Right lobe of liver (tissue), 6 donors: Measurements from ENCODE around the gene FGD4. TPM values are rescaled to one million over a fixed set of nuclear protein-coding genes. Genes with fewer than 3 reads are reported as not detected.

Source experiments
- ATAC-seq, 4 donors: fragments of 200-7000 bp; cut with Tn5 transposase; one replicate each; pipeline ENCODE4 v1.9.1; 2020; ENCODE audit warnings: mild to moderate bottlenecking in 4 of 4, moderate library complexity in 4 of 4
- DNase-seq, 3 donors: peaks; one replicate each; pipeline ENCODE4 v3.0.0-alpha.2; 2020
- H3K27ac ChIP-seq, 3 donors: fragments of 200-600 bp; one replicate each; pipeline ENCODE4 v1.8.0; 2022
- H3K27me3 ChIP-seq, 2 donors: fragments of 200-600 bp; one replicate each; pipeline ENCODE4 v1.8.0; 2022
- H3K36me3 ChIP-seq, 4 donors: fragments of 200-600 bp; sonication (generic) in 1 of 4; one replicate each; pipeline versions ENCODE4 v1.5.1 to v1.8.0; 2017 to 2022; ENCODE audit warnings: control low read depth in 1 of 4
- H3K4me1 ChIP-seq, 4 donors: fragments of 200-600 bp; sonication (generic) in 1 of 4; one replicate each; pipeline versions ENCODE4 v1.5.1 to v1.8.0; 2017 to 2022; ENCODE audit warnings: control low read depth in 1 of 4
- H3K4me3 ChIP-seq, 3 donors: fragments of 200-600 bp; one replicate each; pipeline ENCODE4 v1.8.0; 2022
- H3K9me3 ChIP-seq, 4 donors: fragments of 200-600 bp; sonication (generic) in 1 of 4; one replicate each; pipeline versions ENCODE4 v1.5.1 to v1.8.0; 2017 to 2022; ENCODE audit warnings: control low read depth in 1 of 4
- CTCF ChIP-seq, 4 donors: fragments of 200-600 bp in 3 of 4; fragments of 450-650 bp in 1 of 4; IDR thresholded peaks; one replicate each; pipeline versions ENCODE4 v1.5.1 to v1.8.0; 2016 to 2022; ENCODE audit warnings: antibody characterized with exemption in 4 of 4, mild to moderate bottlenecking in 2 of 4
- POLR2A ChIP-seq: fragments of 450-650 bp; IDR thresholded peaks from one replicate; pipeline ENCODE4 v1.6.1; 2017; ENCODE audit warnings: antibody characterized with exemption, mild to moderate bottlenecking
- WGBS: methylation state at CpG from one replicate; pipeline ENCODE4 v1.1.6; 2018; ENCODE audit warnings: low coverage, low lambda C conversion rate; ENCODE audit not compliant: insufficient coverage; ENCODE audit errors: missing lambda C conversion rate; 5-methylcytosine and 5-hydroxymethylcytosine counted together
- intact Hi-C, 2 donors: fragments of 100-400 bp; cut with DNase I; formaldehyde crosslinking; loops; one replicate each; pipeline versions ENCODE4 v1.11.2 to v1.14.1; 2022
- total RNA-seq, 6 experiments: library from RNA; depleted of rRNA in 2 of 6; stranded (reverse); fragments of >200 nt in 2 of 6; fragmentation: NEBNext Ultra II Directional in 3 of 6; extraction: Animal tissue kit (Norgen Biotek cat#: 25700) in 3 of 6; gene quantifications; one replicate each; pipeline versions ENCODE4 v1.1.0 to v1.2.4, GENCODE V29; 2016 to 2023
- donor health status: DM: no; HTN: yes; CAD: no.
- donor health status: DM: no; HTN: no; CAD: no.
- donor health status: DM: no; HTN: no; CAD: no.
- donor health status: DM: no; HTN: yes; CAD: no.
- donor health status: DM: no; HTN: yes; CAD: no.

FGD4 gene
- total RNA-seq, 6 experiments from 2014 or later = 15.1 to 29.3 (median 20.3) TPM

GRCh38 chr12:32365473-32366064 is 33.8 kb upstream of the FGD4 start:
- WGBS = 42% methylated on average over 5 of the region's 5 CpGs
- intact Hi-C loops = loop anchor here in 1 of 2 donors (10.0 kb wide), 1 partner anchor 289 kb away; no protein-coding TSS in a partner anchor
- TF ChIP-seq POLR2A = no peak
- TF ChIP-seq CTCF (IDR thresholded peaks at IDR 0.05) = peak; percentile 80 to 94 (median 82)

GRCh38 chr12:32366714-32367113 is 32.6 kb upstream of the FGD4 start:
- Histone ChIP-seq H3K27me3 (no peaks in the 10 kb centered on the region), H3K9me3 (no peaks in the 10 kb centered on the region), H3K4me3 (no peak overlapping the region), H3K4me1 (peaks cover 0 to 6% (median 3%) of the 10 kb centered on the region in 4 donors), H3K36me3 (no peaks in the 10 kb centered on the region), H3K27ac (no peak overlapping the region)
- WGBS = 17% methylated on average over 1 of the region's 1 CpG
- DNase-seq (no peak), ATAC-seq (peak; percentile 68 to 77 (median 73))
- TF ChIP-seq CTCF (IDR thresholded peaks at IDR 0.05) (no peak), POLR2A (no peak)
- intact Hi-C loops = loop anchor here in 1 of 2 donors (10.0 kb wide), 1 partner anchor 288 kb away; no protein-coding TSS in a partner anchor

More at GRCh38 chr12:32365473-32366064, 33.8 kb upstream of the FGD4 start:
- H3K9me3 ChIP-seq = no peaks in the 10 kb centered on the region
- H3K4me1 ChIP-seq = peaks cover 0 to 6% (median 3%) of the 10 kb centered on the region in 4 donors
- H3K36me3 ChIP-seq = no peaks in the 10 kb centered on the region
- H3K27ac ChIP-seq = no peak overlapping the region
- ATAC-seq = peak; percentile 91 to 96 (median 94)
- H3K27me3 ChIP-seq = no peaks in the 10 kb centered on the region
- no peak overlapping the region for H3K4me3 ChIP-seq
- peak in 1 of 3 donors; percentile 66 for DNase-seq

GRCh38 chr12:32367381-32367780 is 32.0 kb upstream of the FGD4 start:
- ATAC-seq (no peak), DNase-seq (no peak)
- no peaks in the 10 kb centered on the region for H3K36me3 ChIP-seq
- H3K4me1 ChIP-seq = peaks cover 0 to 6% (median 3%) of the 10 kb centered on the region in 4 donors
- H3K9me3 ChIP-seq = no peaks in the 10 kb centered on the region
- H3K27ac ChIP-seq = no peak overlapping the region
- TF ChIP-seq POLR2A = no peak
- TF ChIP-seq CTCF (IDR thresholded peaks at IDR 0.05) = no peak
- intact Hi-C loops = loop anchor here in 1 of 2 donors (10.0 kb wide), 1 partner anchor 287 kb away; no protein-coding TSS in a partner anchor
- H3K4me3 ChIP-seq = no peak overlapping the region
- WGBS = 84% methylated on average over 4 of the region's 4 CpGs
- H3K27me3 ChIP-seq = no peaks in the 10 kb centered on the region

- Histone ChIP-seq H3K4me3 (no peak overlapping the region), H3K9me3 (no peaks in the 10 kb centered on the region), H3K36me3 (no peaks in the 10 kb centered on the region), H3K27me3 (no peaks in the 10 kb centered on the region), H3K4me1 (peaks cover 0 to 6% (median 3%) of the 10 kb centered on the region in 4 donors), H3K27ac (no peak overlapping the region)
- ATAC-seq (no peak), DNase-seq (no peak)
- TF ChIP-seq POLR2A = no peak
- TF ChIP-seq CTCF (IDR thresholded peaks at IDR 0.05) = no peak
- 0% methylated on average over 1 of the region's 4 CpGs for WGBS
- intact Hi-C loops = loop anchor here in 1 of 2 donors (10.0 kb wide), 1 partner anchor 286 kb away; no protein-coding TSS in a partner anchor
Measured at GRCh38 chr12:32369202-32369601, 30.2 kb upstream of the FGD4 start.
